Activated naive CD8-positive, alpha-beta T cell treated with anti-CD3 and anti-CD28 coated beads, Interleukin-2, amount 50 U/mL, for 16 hours (primary cell): Measurements from ENCODE around the gene ATRNL1.
"Not testable (repeated sequence)": the region's sequence is repeated elsewhere in the genome, so short reads cannot be mapped to it uniquely, and the experiment has no call there.

ENCODE experiments used
- DNase-seq: peaks from one replicate; pipeline ENCODE4 v3.0.0-alpha.2; 2020; ENCODE audit warnings: low read depth, low spot score

ATRNL1 gene

GRCh38 chr10:115747811-115748210, 654.6 kb downstream of the ATRNL1 start:
- no peak for DNase-seq

- DNase-seq, result not testable (repeated sequence)
Observed at GRCh38 chr10:115758488-115758887, 665.3 kb downstream of the ATRNL1 start.

GRCh38 chr10:115760131-115760530, 667.0 kb downstream of the ATRNL1 start:
- DNase-seq, result no peak

GRCh38 chr10:115761166-115761565, 668.0 kb downstream of the ATRNL1 start:
- DNase-seq, result no peak

- DNase-seq, result no peak
Observed at GRCh38 chr10:115762029-115762428, 668.9 kb downstream of the ATRNL1 start.

GRCh38 chr10:115771755-115772154, 678.6 kb downstream of the ATRNL1 start:
- DNase-seq, result no peak

- DNase-seq, result no peak
Observed at GRCh38 chr10:115772606-115773005, 679.4 kb downstream of the ATRNL1 start.

- DNase-seq, result no peak
Observed at GRCh38 chr10:115773832-115774231, 680.7 kb downstream of the ATRNL1 start.

GRCh38 chr10:115774721-115775120, 681.6 kb downstream of the ATRNL1 start:
- DNase-seq, result no peak

- DNase-seq, result no peak
Observed at GRCh38 chr10:115777646-115778045, 684.5 kb downstream of the ATRNL1 start.

- DNase-seq, result no peak
Observed at GRCh38 chr10:115790220-115790619, 697.1 kb downstream of the ATRNL1 start.

GRCh38 chr10:115795964-115796363, 702.8 kb downstream of the ATRNL1 start:
- no peak for DNase-seq

- no peak for DNase-seq
Observed at GRCh38 chr10:115801457-115801856, 708.3 kb downstream of the ATRNL1 start.

GRCh38 chr10:115801992-115802391, 708.8 kb downstream of the ATRNL1 start:
- no peak for DNase-seq

- no peak for DNase-seq
Observed at GRCh38 chr10:115802911-115803310, 709.7 kb downstream of the ATRNL1 start.

GRCh38 chr10:115814542-115814941, 721.4 kb downstream of the ATRNL1 start:
- DNase-seq, result no peak

GRCh38 chr10:115818012-115818411, 724.8 kb downstream of the ATRNL1 start:
- no peak for DNase-seq

GRCh38 chr10:115826396-115826795, 733.2 kb downstream of the ATRNL1 start:
- no peak for DNase-seq

GRCh38 chr10:115827231-115828009, 734.3 kb downstream of the ATRNL1 start:
- no peak for DNase-seq

GRCh38 chr10:115828182-115828581, 735.0 kb downstream of the ATRNL1 start:
- not testable (repeated sequence) for DNase-seq

- no peak for DNase-seq
Observed at GRCh38 chr10:115829521-115830205, 736.5 kb downstream of the ATRNL1 start.

GRCh38 chr10:115830265-115830970, 737.3 kb downstream of the ATRNL1 start:
- DNase-seq, result no peak
